HG02642 (cell line): ENCODE results near the gene CIB2.
"Not testable (repeated sequence)": the region's sequence is repeated elsewhere in the genome, so short reads cannot be mapped to it uniquely, and the experiment has no call there.

Source experiments
- ATAC-seq: cut with Tn5 transposase; IDR thresholded peaks from one replicate; pipeline ENCODE4 v1.9.1; 2021; ENCODE audit warnings: mild to moderate bottlenecking; ENCODE audit not compliant: unreplicated experiment, poor library complexity

Gene CIB2

GRCh38 chr15:78131295-78132061 is at the start of gene CIB2:
Gene CIB2 (minus strand): TSS chr15:78131445. CDS start chr15:78131215, 230 bp downstream.
- peak; percentile 80 for ATAC-seq

GRCh38 chr15:78179906-78180305 is 48.7 kb upstream of the CIB2 start:
- no peak for ATAC-seq

- ATAC-seq: no peak
These were observed 48.1 kb upstream of the CIB2 start for GRCh38 chr15:78179286-78179840.

GRCh38 chr15:78178064-78178463 is 46.8 kb upstream of the CIB2 start:
- ATAC-seq: no peak

- no peak for ATAC-seq
These were observed 46.2 kb upstream of the CIB2 start for GRCh38 chr15:78177447-78177873.

- ATAC-seq: no peak
These were observed 44.1 kb upstream of the CIB2 start for GRCh38 chr15:78175330-78175729.

- ATAC-seq: no peak
These were observed 43.2 kb upstream of the CIB2 start for GRCh38 chr15:78174401-78174800.

GRCh38 chr15:78171864-78172472 is 40.7 kb upstream of the CIB2 start:
- no peak for ATAC-seq

- ATAC-seq: peak; percentile 64
These were observed 39.9 kb upstream of the CIB2 start for GRCh38 chr15:78170848-78171773.

GRCh38 chr15:78168608-78169007 is 37.4 kb upstream of the CIB2 start:
- ATAC-seq: no peak

- peak; percentile 75 for ATAC-seq
These were observed 36.1 kb upstream of the CIB2 start for GRCh38 chr15:78167227-78167888.

GRCh38 chr15:78164010-78164409 is 32.8 kb upstream of the CIB2 start:
- ATAC-seq: no peak

- ATAC-seq: no peak
These were observed 30.8 kb upstream of the CIB2 start for GRCh38 chr15:78162038-78162437.

GRCh38 chr15:78159395-78159794 is 28.1 kb upstream of the CIB2 start:
- ATAC-seq: no peak

GRCh38 chr15:78157203-78157602 is 26.0 kb upstream of the CIB2 start:
- no peak for ATAC-seq

GRCh38 chr15:78156653-78157052 is 25.4 kb upstream of the CIB2 start:
- no peak for ATAC-seq

- ATAC-seq: no peak
These were observed 24.2 kb upstream of the CIB2 start for GRCh38 chr15:78155355-78155939.

- ATAC-seq: no peak
These were observed 23.7 kb upstream of the CIB2 start for GRCh38 chr15:78154955-78155354.

- not testable (repeated sequence) for ATAC-seq
These were observed 19.8 kb upstream of the CIB2 start for GRCh38 chr15:78151075-78151474.
